GM19099 (cell line): Measurements from ENCODE around the gene IFT25.

Source experiments
- POLR2A ChIP-seq: IDR thresholded peaks from 3 replicates; pipeline ENCODE4 v1.6.1; 2011; ENCODE audit warnings: low read depth; ENCODE audit not compliant: insufficient read length; ENCODE audit errors: extremely low read depth

Gene IFT25

DNA sequence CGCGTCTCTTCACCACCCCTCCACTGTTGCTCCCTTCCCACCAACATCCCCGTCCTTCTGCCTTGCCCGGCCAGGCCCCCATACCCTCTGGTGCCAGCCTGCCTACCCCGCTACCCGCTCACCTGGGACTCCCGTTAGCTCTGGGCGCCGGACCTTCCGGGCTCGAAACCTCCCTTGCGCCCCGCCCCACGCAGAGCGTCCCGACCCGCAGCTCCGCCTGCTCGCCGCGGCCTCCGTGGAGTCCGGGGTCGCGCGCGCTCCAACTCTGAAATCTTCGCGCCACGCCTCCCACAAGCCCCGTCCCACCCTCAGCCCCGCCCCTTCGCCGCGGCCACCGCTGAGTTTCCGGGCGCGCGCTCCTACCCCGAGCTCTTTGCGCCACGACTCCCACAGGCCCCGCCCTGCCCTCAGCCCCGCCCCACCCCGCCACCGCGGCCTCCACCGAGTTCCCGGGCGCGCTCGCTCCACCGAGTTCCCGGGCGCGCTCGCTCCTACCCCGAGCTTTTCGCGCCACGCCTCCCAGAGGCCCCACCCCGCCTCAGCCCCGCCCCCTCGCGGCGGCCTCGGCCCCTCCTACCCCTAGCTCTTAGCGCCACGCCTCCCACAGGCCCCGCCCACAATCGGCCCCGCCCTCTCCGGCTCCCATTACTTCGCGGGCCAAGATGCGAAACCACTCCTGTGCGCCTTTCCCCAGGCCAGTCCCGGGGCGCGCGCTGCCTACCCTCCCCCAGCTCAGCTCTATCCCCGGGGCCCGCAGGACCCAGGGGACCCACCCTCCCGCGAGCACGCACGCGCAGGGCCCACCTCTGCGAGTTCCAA, at the start of gene IFT25:
Gene IFT25 (minus strand): TSS at position 267 of the 819 bp plus-strand sequence. CDS start 5,617 bp downstream, outside the sequence.
- TF ChIP-seq POLR2A, result peak; percentile 92

DNA sequence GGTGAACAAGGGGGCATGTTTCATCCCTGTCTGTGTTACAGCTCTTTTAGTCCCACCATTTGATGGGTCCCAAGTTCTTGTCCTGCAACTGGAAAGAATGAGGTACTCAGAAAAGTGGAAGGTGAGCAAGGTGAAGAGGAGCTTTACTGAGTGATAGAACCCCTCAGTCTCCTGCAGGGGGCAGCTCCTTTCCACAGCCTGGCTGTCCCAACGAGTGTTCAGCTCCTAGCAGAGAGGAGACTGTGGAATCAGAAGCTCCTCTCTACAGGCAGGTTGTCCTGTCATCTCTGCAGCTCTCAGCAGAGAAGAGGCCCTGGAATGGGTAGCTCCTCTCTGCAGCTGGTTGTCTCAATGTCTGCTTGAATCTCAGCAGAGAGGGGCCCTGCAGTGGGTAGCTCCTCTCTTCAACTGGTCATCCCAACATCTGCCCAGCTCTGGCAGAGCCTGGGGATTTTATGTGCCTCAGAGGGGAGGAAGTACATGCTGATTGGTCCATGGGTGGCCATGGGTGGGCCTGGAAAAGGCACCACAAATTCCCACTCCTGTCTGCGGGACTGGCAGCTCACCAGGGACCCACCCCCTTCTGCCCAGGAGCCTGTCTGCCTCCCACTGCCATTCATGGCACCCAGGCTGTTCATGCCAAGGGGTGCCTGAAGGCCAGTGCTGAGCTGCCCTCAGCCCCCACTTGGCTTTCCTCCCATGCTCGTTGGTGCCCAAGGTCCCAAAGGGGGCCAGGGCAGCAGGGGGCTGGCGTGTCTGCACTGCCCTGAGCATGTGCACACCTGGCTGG, 46.8 kb upstream of the IFT25 start:
- TF ChIP-seq POLR2A, result no peak

DNA sequence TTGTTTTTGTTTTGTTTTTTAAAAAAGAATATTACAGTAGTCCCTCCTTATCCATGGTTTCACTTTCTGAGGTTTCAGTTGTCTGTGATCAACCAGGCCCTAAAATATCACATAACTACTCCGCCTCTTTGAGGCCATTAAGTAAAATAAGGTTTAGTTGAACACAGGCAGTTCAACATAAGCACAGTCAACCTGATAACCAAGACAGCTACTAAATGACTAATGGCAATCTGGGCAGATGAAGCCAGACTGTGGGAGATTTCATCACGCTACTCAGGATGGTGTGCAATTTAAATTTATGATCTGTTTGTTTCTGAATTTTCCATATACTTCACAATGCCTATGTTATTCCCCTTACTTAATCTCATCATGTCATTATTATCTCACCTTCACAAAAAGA, 42.4 kb upstream of the IFT25 start:
- no peak for TF ChIP-seq POLR2A

DNA sequence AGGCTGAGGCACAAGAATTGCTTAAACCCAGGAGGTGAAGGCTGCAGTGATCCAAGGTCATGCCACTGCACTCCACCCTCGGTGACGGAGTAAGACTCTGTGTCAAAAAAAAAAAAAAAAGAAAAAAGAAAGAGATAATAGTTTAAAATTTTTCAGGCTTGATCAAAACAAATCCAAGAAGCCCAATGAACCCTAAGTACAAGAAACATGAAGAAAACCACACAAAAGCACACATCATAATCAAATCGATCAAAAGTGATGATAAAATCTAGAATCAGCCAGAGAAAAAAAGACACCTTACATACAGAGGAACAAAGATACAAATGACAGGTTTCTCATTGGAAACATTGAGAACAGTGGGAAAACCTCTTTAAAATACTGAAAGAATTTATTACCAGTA, 41.0 kb upstream of the IFT25 start:
- TF ChIP-seq POLR2A, result no peak

DNA sequence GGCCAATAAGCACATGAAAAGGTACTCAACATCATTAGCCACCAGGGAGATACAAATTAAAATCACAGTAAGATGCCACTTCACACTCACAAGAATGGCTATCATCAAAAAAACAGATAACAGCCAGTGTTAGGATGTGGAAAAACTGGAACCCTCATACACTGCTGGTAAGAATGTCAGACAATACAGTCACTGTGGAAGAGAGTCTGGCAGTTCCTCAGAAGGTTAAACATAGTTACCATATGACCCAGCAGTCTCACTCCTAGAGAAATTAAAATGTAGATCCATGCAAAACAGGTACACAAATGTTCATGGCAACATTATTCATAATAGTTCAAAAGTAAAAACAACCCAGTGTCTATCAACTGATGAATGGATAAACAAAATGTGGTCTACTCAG, 39.2 kb upstream of the IFT25 start:
- no peak for TF ChIP-seq POLR2A

DNA sequence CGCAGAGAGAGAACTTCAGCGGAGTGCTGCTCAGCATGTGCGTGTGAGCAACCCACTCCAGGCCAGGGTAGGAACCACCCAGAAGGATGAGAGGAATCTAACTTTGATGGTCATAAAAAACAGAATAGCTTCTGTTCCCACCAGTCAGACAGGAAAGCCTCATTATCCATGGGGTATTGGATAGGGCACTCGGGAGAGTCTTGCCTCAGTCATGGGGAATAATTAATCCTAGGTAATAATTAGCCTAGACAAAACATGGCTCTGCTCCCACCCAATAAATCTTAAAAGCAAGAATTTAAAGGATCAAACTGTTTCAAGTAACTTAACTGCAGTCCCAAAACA, 37.2 kb upstream of the IFT25 start:
- TF ChIP-seq POLR2A, result no peak

DNA sequence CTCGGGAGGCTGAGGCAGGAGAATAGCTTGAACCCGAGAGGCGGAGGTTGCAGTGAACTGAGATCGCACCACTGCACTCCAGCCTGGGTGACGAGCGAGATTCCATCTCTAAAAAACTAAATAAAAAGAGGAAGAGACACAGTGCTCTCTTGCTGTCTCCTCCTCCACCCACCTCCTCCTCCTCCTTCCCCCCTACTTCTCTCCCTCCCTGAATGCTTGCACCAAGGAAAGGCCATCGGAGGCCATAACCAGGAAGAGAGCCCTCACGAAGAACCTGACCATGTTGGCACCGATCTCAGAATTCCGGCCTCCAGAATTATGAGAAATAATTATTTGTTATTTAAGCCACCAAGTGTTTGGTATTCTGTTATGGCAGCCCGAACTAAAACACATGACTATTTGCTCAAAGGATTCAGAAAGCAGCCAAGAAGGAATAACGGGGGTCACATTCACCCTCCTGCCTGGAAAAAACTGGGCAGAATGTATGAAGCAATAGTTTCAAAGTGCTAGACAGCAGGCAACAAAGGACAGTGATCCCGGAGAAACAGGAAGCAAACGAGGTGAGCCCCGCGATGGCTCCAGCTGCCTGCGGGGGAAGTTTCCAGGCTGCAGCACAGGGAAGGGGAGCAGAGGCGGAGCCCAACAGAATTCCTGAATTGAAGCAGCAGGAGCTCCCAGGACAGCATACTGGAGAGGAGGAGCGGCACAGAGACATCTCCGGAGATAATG, 36.7 kb upstream of the IFT25 start:
- no peak for TF ChIP-seq POLR2A

DNA sequence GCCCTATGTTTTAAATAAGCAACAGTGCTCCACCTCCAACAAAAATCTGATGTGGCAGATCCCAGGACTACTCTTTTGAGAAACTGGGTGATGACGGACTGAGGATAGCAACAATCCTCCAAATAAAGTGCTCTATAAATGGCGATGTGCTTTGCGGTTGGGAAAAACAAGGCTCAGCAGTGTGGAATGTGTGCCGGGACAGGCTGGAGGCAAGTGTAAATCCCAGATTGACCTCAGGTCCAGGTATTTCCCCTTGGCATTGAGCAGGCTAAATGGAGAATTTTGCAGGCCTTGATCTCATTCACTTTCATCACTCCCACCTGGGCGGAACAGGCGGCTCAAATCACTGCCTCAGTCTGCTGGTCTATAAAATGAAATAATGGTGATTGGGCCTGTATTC, 35.7 kb upstream of the IFT25 start:
- TF ChIP-seq POLR2A, result no peak

DNA sequence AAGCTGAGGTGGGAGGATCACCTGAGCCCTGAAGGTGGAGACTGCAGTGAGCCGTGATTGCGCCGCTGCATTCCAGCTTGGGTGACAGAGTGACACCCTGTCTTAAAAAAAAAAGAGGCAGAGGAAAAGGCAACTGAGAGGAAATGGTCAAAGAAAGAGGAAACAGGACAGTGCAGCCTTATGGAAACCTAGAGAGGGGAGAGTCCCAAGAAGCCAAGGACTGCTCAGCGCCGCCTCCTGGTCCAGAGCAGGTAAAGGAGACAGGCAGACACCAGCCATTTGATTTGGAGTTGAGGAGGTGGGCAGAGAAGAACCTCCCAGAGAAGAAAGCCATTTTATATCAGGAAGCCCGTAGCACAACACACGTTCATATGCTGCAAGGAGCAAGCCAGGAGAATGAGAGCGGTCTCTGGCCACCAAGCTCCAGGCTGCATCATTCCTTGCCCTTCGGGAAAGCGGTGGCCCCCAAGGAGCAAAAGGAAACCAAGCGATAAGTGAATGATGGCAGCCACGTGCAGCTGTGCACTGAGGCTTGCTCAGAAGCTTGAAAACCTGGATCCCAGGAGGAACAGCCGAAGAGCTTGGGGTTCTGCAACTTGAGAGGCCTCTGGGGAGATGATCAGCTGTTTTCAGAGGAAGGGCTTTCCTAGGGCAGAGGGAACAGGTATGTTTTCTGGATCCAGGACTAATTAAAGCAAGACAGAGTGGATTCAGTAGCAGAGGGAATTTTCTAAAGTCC, 34.4 kb upstream of the IFT25 start:
- TF ChIP-seq POLR2A, result no peak

DNA sequence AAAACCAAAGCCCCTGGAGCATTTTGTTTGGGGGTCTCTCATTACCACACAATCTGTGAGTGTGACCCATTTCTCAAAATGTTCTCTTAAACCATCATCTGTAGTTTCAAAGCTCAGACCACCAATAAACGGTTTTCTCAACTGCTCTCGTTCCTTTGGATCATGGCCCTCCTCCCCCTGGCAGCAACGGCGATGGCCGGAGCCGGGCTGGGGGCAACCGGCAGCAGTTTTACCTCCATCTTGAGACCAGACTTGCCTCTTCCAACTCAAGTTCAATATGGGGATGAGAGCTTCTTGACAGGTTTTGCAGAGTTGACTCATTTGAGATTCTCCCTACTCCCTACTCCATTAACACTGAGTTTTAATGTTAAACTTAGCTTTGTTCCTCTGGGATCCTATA, 30.4 kb upstream of the IFT25 start:
- TF ChIP-seq POLR2A, result no peak

DNA sequence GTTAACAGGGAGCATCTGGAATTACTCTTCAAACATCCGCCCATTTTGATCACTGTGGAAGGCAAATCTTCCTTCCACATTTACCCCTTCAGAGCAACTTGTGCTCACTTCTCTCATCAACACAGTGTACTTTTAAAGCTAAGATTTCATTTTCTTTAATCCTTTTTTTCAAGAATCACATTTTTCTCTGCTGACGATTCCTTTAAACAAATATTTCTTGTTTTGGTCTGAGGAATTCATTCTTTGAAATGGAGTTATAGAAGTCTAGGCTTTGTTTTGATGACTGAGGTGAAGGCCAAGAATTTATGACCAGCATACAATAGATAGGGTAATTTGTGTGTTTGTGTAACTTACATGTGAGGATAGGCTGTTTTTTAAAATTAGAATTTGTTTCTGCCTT, 26.2 kb upstream of the IFT25 start:
- no peak for TF ChIP-seq POLR2A

DNA sequence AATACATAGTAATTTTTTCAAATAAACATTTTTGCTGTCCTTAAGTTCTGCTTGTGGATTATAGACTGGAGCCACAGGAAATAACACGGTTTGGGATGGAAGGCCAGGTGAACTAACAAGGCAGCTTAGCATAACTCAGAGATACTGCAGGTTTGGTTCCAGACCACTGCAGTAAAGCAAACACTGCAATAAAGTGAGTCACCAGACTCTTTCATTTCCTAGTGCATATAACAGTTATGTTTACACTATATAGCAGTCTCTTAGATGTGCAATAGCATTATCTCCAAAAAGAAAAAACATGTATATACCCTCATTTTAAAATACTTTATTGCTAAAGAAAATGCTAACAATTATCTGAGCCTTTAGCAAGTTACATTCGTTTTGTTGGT, 22.6 kb upstream of the IFT25 start:
- no peak for TF ChIP-seq POLR2A

DNA sequence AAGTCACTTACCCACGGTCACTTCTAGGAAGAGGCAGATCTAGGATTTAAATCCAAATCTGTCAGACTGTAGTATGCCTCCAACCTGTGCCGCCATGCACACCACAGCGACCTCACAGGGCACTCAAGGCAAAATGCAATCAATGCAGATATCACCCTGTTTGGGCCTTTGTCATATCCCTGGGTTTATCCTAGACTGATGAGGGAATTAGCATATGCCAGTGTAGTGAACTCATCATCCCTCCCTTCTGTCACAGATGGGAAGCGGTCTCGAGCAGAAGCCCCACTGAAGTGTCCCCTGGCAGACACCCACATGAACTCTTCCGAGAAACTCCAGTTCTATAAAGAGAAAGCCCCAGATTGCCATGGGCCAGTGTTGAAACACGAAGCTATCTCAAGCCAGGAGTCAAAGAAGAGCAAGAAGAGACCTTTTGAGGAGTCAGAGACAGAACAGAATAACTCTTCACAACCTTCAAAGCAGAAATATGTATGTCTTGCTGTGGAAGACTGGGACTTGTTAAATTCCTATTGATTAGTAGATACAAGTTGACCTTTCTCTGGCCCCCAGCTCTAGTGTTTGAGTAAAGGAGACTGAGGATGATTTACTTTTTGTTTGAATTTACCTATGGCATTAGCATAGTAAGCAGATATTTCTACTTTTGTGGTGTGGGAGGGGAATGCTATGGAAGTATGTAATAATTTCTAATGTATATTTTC, 22.1 kb upstream of the IFT25 start:
- TF ChIP-seq POLR2A, result no peak

DNA sequence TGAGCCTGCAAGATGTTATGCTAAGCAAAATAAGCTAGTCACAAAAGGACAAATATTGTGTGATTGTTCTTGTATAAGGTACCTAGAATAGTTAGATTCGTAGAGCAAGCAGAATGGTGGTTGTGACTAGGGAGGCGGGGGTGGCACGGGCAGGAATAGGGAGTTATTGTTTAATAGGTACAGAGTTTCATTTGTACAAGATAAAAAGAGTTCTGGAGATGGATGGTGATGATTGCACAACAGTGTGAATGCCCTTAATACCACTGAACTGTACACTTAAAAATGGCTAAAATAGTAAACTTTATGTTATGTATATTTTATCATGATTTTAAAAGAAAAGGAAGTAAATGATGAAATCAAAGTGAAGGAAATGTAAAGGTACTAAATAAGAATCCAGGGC, 21.3 kb upstream of the IFT25 start:
- no peak for TF ChIP-seq POLR2A

DNA sequence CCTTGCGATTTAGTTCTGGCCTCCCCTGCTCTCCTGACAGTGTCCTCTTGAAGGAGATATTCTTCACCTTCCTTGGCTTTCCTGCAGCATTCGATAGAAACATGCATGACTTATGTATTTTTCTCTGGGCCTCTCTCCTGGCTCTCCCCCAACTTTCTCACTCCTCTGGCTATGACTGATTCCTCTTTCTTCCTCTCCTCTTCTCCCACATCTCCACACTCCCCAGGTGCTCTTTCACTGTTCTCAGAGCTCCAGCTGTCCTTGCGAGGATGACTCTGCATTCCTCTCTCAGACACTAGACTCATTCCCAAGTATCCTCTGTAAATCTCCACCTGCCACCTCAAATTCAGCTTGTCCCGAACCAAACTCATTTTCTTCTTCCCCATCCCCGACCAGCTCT, 18.6 kb upstream of the IFT25 start:
- TF ChIP-seq POLR2A, result no peak

DNA sequence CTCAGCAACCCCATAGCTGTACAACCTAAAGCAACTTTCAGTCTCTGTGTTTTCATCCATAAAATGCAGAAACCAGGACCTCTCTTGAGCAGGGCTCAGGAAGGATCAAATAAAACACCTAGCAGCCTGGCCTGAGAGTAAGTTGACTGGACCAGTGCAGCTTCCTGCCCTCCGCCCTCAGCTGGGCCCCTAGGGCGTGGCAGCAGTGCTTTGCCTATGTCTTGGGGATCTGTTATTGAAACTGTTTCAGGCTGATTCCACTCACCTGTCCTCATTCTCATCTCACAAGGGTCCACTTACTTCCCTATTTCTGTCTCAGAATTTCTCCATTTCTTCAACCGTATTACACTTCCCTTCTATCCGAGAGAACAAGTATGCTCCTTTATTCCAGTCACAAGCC, 18.0 kb upstream of the IFT25 start:
- TF ChIP-seq POLR2A, result no peak
